T-cell (primary cell): ENCODE measurements around the gene RAB33B. TPM values are rescaled to one million over a fixed set of nuclear protein-coding genes. Genes with fewer than 3 reads are reported as not detected.

Experiments used
- ATAC-seq, 4 experiments: fragments of 200-7000 bp in 3 of 4; fragments of 150-1000 bp in 1 of 4; cut with Tn5 transposase; replicated peaks in 1 of 4; 1 replicate in 3 of 4; 2 replicates in 1 of 4; pipeline ENCODE4 v1.10.0; 2021; ENCODE audit warnings: moderate library complexity in 3 of 4, mild to moderate bottlenecking in 2 of 4, moderate number of reproducible peaks in 1 of 4
- CTCF ChIA-PET, 2 donors: fragments of 300-600 bp; sonication (Branson Sonifier 250); formaldehyde crosslinking; loops; one replicate each; lab custom pipeline; 2022; ENCODE audit warnings: antibody characterized with exemption in 2 of 2; lab: Charles Lee
- POLR2A ChIA-PET, 2 donors: fragments of 300-600 bp; sonication (Branson Sonifier 250); formaldehyde crosslinking; loops; one replicate each; lab custom pipeline; 2022; ENCODE audit warnings: antibody characterized with exemption in 2 of 2; lab: Charles Lee
- DNase-seq, 35 experiments: peaks; one replicate each; pipeline versions ENCODE4 v3.0.0 to v3.0.0-alpha.2; 2013 to 2023
- H3K27ac ChIP-seq: one replicate; pipeline ENCODE4 v1.5.1; 2013; ENCODE audit warnings: low read length
- H3K27me3 ChIP-seq, 2 experiments: replicated peaks in 1 of 2; 1 replicate in 1 of 2; 2 replicates in 1 of 2; pipeline versions ENCODE4 v1.6.1 to v1.7.0; 2013; ENCODE audit warnings: low read length in 1 of 2, mixed read lengths in 1 of 2; ENCODE audit not compliant: control insufficient read depth in 2 of 2, insufficient read depth in 2 of 2; ENCODE audit errors: extremely low read depth in 1 of 2
- H3K36me3 ChIP-seq, 2 donors: 1 replicate in 1 of 2; 2 replicates in 1 of 2; pipeline versions ENCODE4 v1.6.1 to v1.7.0; 2013; ENCODE audit warnings: low read length in 1 of 2; ENCODE audit not compliant: control insufficient read depth in 2 of 2, insufficient read depth in 1 of 2; ENCODE audit errors: extremely low read depth in 1 of 2
- H3K4me1 ChIP-seq, 2 experiments: 1 replicate in 1 of 2; 2 replicates in 1 of 2; pipeline versions ENCODE4 v1.6.1 to v1.7.0; 2013; ENCODE audit warnings: low read length in 2 of 2, mixed read lengths in 1 of 2; ENCODE audit not compliant: insufficient read depth in 2 of 2, control insufficient read depth in 1 of 2; ENCODE audit errors: extremely low read depth in 1 of 2
- H3K4me3 ChIP-seq, 2 donors: 1 replicate in 1 of 2; 2 replicates in 1 of 2; pipeline versions ENCODE4 v1.5.1 to v1.7.0; 2013; ENCODE audit warnings: mild to moderate bottlenecking in 2 of 2, low read length in 1 of 2, moderate library complexity in 1 of 2; ENCODE audit not compliant: control insufficient read depth in 1 of 2; ENCODE audit errors: extremely low read depth in 1 of 2
- H3K9me3 ChIP-seq: 2 replicates; pipeline ENCODE4 v1.7.0; 2013
- H3K27ac Mint-ChIP-seq, 2 donors: one replicate each; pipeline ENCODE4 v1.8.0; 2020 to 2021; ENCODE audit warnings: mild to moderate bottlenecking in 2 of 2, mixed read lengths in 2 of 2
- H3K27me3 Mint-ChIP-seq, 2 donors: one replicate each; pipeline ENCODE4 v1.8.0; 2021 to 2022; ENCODE audit warnings: mixed read lengths in 2 of 2
- H3K36me3 Mint-ChIP-seq: one replicate; pipeline ENCODE4 v1.8.0; 2021; ENCODE audit warnings: mixed read lengths
- H3K4me1 Mint-ChIP-seq, 3 donors: one replicate each; pipeline ENCODE4 v1.8.0; 2020 to 2022; ENCODE audit warnings: mixed read lengths in 3 of 3, mild to moderate bottlenecking in 1 of 3
- H3K4me3 Mint-ChIP-seq, 3 donors: one replicate each; pipeline ENCODE4 v1.8.0; 2020 to 2022; ENCODE audit warnings: mild to moderate bottlenecking in 3 of 3, mixed read lengths in 3 of 3, moderate library complexity in 3 of 3
- H3K9me3 Mint-ChIP-seq, 3 donors: one replicate each; pipeline ENCODE4 v1.8.0; 2020 to 2022; ENCODE audit warnings: mixed read lengths in 3 of 3
- WGBS: methylation state at CpG from one replicate; pipeline ENCODE4 v1.1.5; 2013; ENCODE audit warnings: missing lambda C conversion rate; ENCODE audit not compliant: insufficient coverage; 5-methylcytosine and 5-hydroxymethylcytosine counted together
- total RNA-seq, 35 experiments: library from RNA in 6 of 35; stranded (reverse) in 6 of 35; fragments of 120-200 nt in 1 of 35; gene quantifications; one replicate each; pipeline versions ENCODE4 v1.2.1 to v1.2.4 and lab custom pipeline; 2013 to 2026

RAB33B gene
- total RNA-seq, 5 donors from 2014 or later (not counting 1 experiment from before 2014, with no cell fraction given) = 11.9 to 17.9 (median 12.8) TPM

DNA sequence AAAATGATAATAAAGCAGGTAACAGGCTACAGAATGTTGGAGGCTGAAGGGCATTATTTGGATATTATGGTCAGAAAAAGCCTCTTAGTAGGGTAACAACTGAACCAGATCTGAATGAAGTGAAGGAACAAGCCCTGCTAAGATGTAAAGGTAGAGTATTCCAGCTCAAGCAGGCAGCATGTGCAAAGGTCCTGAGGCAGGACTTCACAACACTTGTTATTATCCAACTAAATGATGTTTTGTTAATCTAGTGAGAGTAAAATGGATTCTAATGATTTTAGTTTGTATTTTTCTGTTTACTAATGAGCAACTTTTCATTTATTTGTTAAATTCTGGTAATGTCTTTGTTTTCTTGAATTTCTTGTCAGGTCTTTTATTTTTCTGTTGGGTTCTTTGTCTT lies 35.7 kb downstream of the RAB33B start:
- POLR2A ChIA-PET = no interaction called here
- Histone ChIP-seq H3K4me3 (no peak overlapping the region), H3K4me1 (no peaks in the 10 kb centered on the region), H3K9me3 (no peaks in the 10 kb centered on the region), H3K27ac (no peak overlapping the region), H3K27me3 (no peaks in the 10 kb centered on the region), H3K36me3 (no peaks in the 10 kb centered on the region)
- Mint-ChIP-seq H3K4me1 (no peaks in the 10 kb centered on the region), H3K4me3 (no peak overlapping the region), H3K27me3 (no peaks in the 10 kb centered on the region), H3K27ac (no peak overlapping the region), H3K36me3 (no peaks in the 10 kb centered on the region), H3K9me3 (no peaks in the 10 kb centered on the region)
- CTCF ChIA-PET = interaction anchor here in 1 of 2 donors (0.7 kb wide), 1 partner anchor 72 kb away, joined by 3 read pairs; no protein-coding TSS in a partner anchor
- DNase-seq = no peak
- no peak for ATAC-seq

DNA sequence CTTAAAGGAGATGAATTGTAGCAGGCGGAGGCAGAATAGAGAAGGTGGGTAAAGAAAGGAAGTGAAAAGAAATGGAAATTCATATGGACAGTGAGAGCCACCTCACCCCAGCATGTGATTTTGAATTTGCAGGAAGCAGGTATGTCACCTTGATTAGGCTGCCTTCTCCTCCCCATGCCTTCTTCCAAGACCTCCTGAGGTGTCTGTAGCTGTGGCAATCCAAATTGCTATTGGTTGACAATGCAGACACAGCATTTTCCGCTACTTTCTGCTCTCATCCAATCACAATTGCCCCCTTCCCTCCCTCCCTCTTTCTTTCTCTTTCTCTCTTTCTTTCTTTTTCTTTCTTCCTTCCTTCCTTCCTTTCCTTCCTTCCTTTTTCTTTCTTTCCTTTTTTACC lies 38.5 kb downstream of the RAB33B start:
- DNase-seq (no peak), ATAC-seq (no peak)
- H3K36me3 Mint-ChIP-seq = no peaks in the 10 kb centered on the region
- H3K27ac Mint-ChIP-seq = no peak overlapping the region
- ChIA-PET CTCF (no interaction called here), POLR2A (no interaction called here)
- Histone ChIP-seq H3K4me3 (no peak overlapping the region), H3K27ac (no peak overlapping the region), H3K4me1 (no peaks in the 10 kb centered on the region), H3K27me3 (no peaks in the 10 kb centered on the region), H3K9me3 (no peaks in the 10 kb centered on the region), H3K36me3 (no peaks in the 10 kb centered on the region)
- H3K27me3 Mint-ChIP-seq = no peaks in the 10 kb centered on the region
- H3K4me1 Mint-ChIP-seq = no peaks in the 10 kb centered on the region
- H3K4me3 Mint-ChIP-seq = no peak overlapping the region
- 100% methylated on average over 1 of the region's 2 CpGs for WGBS
- no peaks in the 10 kb centered on the region for H3K9me3 Mint-ChIP-seq

- Mint-ChIP-seq H3K27ac (no peak overlapping the region), H3K27me3 (no peaks in the 10 kb centered on the region), H3K9me3 (no peaks in the 10 kb centered on the region), H3K4me1 (no peaks in the 10 kb centered on the region), H3K4me3 (no peak overlapping the region), H3K36me3 (no peaks in the 10 kb centered on the region)
- no peak for ATAC-seq
- 83% methylated on average over 4 of the region's 4 CpGs for WGBS
- H3K36me3 ChIP-seq = no peaks in the 10 kb centered on the region
- no peak for DNase-seq
- no peaks in the 10 kb centered on the region for H3K27me3 ChIP-seq
- POLR2A ChIA-PET = interaction anchor here in 1 of 2 donors (0.7 kb wide), 1 partner anchor 86 kb away, joined by 3 read pairs; no protein-coding TSS in a partner anchor
- no peaks in the 10 kb centered on the region for H3K9me3 ChIP-seq
- no peaks in the 10 kb centered on the region for H3K4me1 ChIP-seq
- H3K4me3 ChIP-seq = no peak overlapping the region
- H3K27ac ChIP-seq = no peak overlapping the region
- CTCF ChIA-PET = no interaction called here
Observed at GRCh38 chr4:139493176-139493575, 39.3 kb downstream of the RAB33B start.

DNA sequence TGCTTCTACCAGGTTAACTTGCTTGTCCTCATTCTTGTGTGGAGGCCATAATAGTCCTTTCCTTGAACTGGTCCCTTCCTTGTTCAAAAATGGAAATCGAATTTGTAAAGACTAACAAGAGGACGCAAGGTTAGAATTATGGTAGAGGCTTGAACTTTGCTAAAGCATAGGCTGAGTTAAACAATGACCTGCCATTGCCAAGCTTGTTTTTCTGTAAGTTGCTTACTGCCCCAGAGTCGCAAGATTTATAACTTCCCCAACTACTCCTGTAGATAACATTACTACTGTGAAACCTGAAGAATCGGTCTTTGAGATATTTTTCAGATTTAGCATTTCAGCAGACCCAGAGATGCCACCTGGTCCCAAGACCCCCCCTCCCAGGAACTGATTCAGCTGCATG lies 45.3 kb downstream of the RAB33B start:
- H3K9me3 Mint-ChIP-seq = peaks cover 0 to 4% (median 3%) of the 10 kb centered on the region in 3 donors
- ATAC-seq = no peak
- Histone ChIP-seq H3K4me1 (no peaks in the 10 kb centered on the region), H3K27ac (no peak overlapping the region), H3K9me3 (no peaks in the 10 kb centered on the region), H3K4me3 (no peak overlapping the region), H3K27me3 (peaks cover 0 to 4% of the 10 kb centered on the region in 2 experiments), H3K36me3 (no peaks in the 10 kb centered on the region)
- DNase-seq = no peak
- WGBS = 50% methylated on average over 1 of the region's 4 CpGs
- H3K36me3 Mint-ChIP-seq = peaks cover 6% of the 10 kb centered on the region
- H3K4me1 Mint-ChIP-seq = no peaks in the 10 kb centered on the region
- H3K27me3 Mint-ChIP-seq = peaks cover 0 to 4% of the 10 kb centered on the region in 2 donors
- no peak overlapping the region for H3K27ac Mint-ChIP-seq
- ChIA-PET CTCF (interaction anchor here in 1 of 2 donors (0.9 kb wide), 1 partner anchor 28 kb away, joined by 3 read pairs; no protein-coding TSS in a partner anchor), POLR2A (no interaction called here)
- H3K4me3 Mint-ChIP-seq = no peak overlapping the region

DNA sequence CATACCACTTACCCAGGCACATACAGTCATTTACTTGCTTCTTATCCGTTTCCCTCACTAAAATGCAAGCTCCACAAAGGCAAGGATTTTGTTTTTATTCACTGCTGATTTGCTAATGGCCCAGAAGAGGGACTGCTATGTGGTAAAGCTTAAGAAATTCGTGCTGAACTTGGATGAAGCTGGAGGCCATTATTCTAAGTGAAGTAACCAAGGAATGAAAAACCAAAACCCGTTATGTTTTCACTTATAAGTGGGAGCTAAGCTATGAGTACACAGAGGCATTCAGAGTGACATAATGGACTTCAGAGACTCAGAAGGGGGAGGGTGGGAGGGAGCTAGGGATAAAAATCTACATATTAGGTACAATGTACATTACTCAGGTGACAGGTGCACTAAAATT lies 47.2 kb downstream of the RAB33B start:
- Mint-ChIP-seq H3K4me3 (no peak overlapping the region), H3K9me3 (peaks cover 0 to 4% (median 3%) of the 10 kb centered on the region in 3 donors), H3K27ac (no peak overlapping the region), H3K36me3 (peaks cover 8% of the 10 kb centered on the region), H3K27me3 (peaks cover 0 to 4% of the 10 kb centered on the region in 2 donors), H3K4me1 (no peaks in the 10 kb centered on the region)
- CTCF ChIA-PET = interaction anchor here (0.6 to 1.6 kb wide), 4 partner anchors 21 to 149 kb away, joined by 3 to 4 read pairs (median 4); no protein-coding TSS in a partner anchor
- ATAC-seq (no peak), DNase-seq (no peak)
- H3K27ac ChIP-seq = no peak overlapping the region
- H3K4me1 ChIP-seq = no peaks in the 10 kb centered on the region
- no peak overlapping the region for H3K4me3 ChIP-seq
- 33% methylated on average over 1 of the region's 3 CpGs for WGBS
- POLR2A ChIA-PET = no interaction called here
- no peaks in the 10 kb centered on the region for H3K36me3 ChIP-seq
- H3K9me3 ChIP-seq = no peaks in the 10 kb centered on the region
- H3K27me3 ChIP-seq = peaks cover 0 to 4% of the 10 kb centered on the region in 2 experiments

GRCh38 chr4:139501527-139501926 lies 47.6 kb downstream of the RAB33B start:
- peaks cover 8% of the 10 kb centered on the region for H3K36me3 Mint-ChIP-seq
- no peak overlapping the region for H3K27ac ChIP-seq
- ChIA-PET POLR2A (no interaction called here), CTCF (interaction anchor here (0.6 to 1.6 kb wide), 4 partner anchors 21 to 149 kb away, joined by 3 to 4 read pairs (median 4); no protein-coding TSS in a partner anchor)
- H3K4me3 ChIP-seq = no peak overlapping the region
- H3K9me3 ChIP-seq = no peaks in the 10 kb centered on the region
- no peaks in the 10 kb centered on the region for H3K4me1 ChIP-seq
- peaks cover 0 to 4% of the 10 kb centered on the region in 2 experiments for H3K27me3 ChIP-seq
- H3K27me3 Mint-ChIP-seq = peaks cover 0 to 4% of the 10 kb centered on the region in 2 donors
- H3K4me3 Mint-ChIP-seq = no peak overlapping the region
- H3K9me3 Mint-ChIP-seq = peaks cover 0 to 4% (median 3%) of the 10 kb centered on the region in 3 donors
- no peaks in the 10 kb centered on the region for H3K4me1 Mint-ChIP-seq
- 98% methylated on average over 5 of the region's 6 CpGs for WGBS
- no peak for DNase-seq
- no peaks in the 10 kb centered on the region for H3K36me3 ChIP-seq
- ATAC-seq = no peak
- no peak overlapping the region for H3K27ac Mint-ChIP-seq
